HG02588 (cell line): ENCODE results near the gene ZNF479.
"Not testable (repeated sequence)": the region's sequence is repeated elsewhere in the genome, so short reads cannot be mapped to it uniquely, and the experiment has no call there.

Experiments
- ATAC-seq: cut with Tn5 transposase; IDR thresholded peaks from one replicate; pipeline ENCODE4 v1.9.1; 2021; ENCODE audit warnings: mild to moderate bottlenecking, moderate library complexity; ENCODE audit not compliant: unreplicated experiment

The ZNF479 gene

DNA sequence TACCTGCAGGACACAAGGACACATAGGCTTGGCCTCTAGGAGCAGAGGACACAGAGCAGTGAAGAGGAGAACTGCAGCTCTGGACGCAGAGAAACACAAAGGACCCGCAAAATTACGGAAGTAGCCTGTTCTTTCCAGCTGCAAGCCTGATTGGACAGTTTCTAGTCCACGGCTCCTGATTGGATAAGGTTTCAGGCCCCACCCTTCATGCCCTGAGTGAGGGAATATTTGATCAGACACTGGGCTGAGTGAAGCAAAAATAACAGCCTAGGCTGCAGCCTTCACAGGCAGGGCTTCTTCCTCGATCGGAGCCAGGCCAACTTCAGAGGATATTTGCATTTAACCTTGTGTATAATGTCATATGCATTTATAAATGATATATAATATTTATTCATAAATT, at the start of gene ZNF479:
Gene ZNF479, minus strand, starts transcription at position 101 of the 400 bp plus-strand sequence. CDS start 112 bp downstream, outside the sequence.
- ATAC-seq = not testable (repeated sequence)

DNA sequence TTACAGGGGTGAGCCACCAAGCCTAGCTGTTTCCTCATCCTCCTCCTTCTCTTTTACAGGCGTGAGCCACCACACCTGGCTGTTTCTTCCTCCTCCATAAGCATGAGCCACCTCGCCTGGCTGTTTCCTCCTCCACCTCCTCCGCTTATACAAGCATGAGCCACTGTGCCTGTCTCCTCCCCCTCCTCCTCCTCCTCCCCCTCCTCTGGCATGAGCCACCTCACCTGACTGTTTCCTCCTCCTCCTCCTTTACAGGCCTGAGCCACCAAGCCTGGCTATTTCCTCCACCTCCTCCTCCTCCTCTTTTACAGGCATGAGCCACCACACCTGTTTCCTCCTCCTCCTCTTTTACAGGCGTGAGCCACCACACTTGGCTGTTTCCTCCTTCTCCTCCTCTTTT, 49.8 kb upstream of the ZNF479 start:
- ATAC-seq = no peak

DNA sequence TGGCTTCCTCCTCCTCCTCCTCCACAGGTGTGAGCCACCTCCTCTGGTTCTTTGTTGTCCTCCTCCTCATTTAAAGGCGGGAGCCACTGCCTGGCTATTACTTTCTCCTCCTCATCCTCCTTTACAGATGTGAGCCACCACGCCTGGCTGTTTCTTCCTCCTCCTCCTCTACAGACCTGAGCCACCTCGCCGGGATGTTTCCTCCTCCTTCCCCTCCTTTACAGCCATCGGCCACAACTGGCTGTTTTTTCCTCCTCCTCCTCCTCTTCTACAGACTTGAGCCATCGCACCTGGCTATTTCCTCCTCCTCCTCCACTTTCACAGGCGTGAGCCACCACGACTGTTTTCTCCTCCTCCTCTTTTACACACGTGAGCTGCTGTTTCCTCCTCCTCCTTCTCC, 49.0 kb upstream of the ZNF479 start:
- ATAC-seq = no peak

DNA sequence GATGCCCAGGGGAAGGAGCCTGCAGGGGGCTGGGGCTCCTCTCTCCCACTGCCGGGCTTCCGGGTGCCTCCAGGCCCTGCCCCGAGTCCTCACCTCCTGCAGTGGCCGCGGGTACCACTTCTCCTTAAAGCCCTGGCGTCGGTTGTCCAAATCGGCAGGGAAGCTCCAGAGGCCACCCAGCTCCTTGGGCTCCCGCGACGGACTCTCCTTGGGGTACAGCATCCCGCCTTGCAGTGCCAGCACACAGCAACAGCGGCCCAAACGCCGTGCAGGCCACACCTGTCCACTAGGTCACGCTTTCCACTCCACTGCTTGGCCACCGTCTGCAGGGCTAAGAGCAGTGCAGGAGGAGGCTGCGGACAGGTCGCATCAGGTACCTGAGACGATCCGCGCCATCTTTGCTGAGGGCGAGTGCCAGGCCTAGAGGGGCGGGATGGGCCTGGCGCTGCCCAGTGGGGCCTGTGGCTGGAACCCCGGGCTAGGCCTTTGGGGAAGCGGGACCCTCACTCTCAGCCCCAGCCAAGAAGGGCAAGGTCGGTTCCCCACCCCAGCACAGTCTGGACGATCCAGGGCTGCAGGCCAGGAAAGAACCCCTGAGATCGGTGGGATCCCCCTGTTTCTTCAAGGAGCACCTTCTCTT, 47.7 kb upstream of the ZNF479 start:
- ATAC-seq = no peak

DNA sequence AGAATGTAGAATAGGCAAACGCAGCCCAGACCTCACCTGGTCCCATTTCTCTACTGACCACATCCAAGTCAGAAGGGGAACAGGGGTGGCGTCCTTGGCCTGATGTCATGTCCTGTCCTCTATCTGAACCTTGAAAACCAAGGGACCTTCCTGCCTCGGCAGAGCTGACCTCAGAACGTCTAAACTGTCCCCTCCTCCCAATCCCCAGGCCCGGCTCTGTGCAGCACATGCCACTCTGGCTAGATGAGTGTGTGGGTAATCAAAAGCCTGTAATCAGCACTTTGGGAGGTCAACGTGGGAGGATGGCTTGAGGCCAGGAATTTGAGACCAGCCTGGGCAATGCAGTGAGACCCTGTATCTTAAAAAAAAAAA, 46.5 kb upstream of the ZNF479 start:
- no peak for ATAC-seq

DNA sequence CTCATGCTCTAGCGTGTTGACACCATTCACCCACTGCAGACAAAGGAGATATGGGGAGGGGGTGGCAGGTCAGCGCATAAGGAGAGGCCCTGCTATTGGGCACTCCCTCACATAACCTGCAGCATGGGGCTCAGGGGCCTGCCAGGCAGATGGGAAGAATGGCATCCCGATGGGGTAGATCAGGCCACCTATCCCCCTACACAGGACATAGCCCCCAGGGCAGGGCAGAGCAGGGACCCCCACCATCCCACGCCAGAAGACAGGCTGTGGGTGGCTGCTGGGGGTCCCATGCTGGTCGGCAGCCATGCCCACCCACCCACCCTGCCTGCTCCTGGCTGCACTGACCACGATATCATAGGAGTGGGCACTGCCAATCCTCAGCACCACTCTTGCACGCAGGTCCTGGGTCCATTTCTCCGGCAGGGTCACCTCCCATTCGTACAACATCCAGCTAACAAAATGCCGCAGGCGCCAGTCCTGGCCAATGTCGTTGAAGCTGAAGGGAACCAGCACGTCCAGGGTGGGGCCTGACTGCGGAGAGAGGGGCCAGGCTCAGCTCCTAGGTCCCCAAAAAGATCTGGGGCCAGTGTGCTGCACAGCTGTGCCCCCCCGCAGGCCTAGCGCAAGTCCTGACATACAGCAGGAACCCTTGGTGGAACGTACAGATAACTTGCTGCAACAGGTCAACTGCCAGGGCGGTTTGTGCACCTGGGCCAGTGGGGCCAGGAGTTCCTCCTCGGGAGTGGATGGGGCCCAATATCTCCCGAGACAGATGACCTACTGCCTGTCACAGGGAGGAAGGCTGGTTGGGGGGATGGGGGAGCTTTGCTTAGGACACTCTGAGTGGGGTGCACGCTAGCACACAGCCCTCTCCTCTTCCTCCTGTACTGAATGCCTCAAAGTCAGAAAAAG, 45.9 kb upstream of the ZNF479 start:
- no peak for ATAC-seq

DNA sequence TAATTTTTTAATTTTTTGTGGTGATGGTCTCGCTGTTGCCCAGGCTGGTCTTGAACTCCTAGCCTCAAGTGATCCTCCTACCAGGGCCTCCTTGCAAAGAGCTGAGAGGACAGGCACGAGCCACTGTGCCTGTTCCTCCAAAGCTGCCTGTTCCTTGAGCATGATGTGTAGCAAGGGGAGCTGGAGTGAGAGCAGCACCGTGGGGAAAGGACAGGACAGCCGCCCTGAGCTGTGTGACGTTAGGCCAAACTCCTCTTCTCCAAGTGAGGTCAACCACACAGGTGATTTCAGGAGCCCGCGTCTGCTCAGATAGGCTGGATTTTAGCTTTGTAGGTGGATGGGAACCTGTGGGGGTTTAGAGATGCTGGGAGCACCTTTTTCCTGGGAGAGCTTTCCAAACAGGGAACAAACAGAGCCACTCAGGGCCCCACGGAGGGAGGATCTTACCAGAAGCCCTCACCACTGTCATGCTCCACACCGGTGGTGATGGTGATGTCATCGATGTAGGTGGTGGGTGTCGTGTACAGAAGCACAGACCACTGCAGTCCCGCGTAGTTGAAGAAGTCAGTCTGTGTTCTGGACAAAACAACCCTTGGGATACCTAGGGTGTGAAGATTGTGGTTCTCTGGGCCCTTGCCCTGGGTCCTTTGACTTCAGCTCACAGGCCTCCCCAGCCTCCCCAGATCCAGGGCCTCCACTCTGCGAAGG, 44.8 kb upstream of the ZNF479 start:
- ATAC-seq = no peak

DNA sequence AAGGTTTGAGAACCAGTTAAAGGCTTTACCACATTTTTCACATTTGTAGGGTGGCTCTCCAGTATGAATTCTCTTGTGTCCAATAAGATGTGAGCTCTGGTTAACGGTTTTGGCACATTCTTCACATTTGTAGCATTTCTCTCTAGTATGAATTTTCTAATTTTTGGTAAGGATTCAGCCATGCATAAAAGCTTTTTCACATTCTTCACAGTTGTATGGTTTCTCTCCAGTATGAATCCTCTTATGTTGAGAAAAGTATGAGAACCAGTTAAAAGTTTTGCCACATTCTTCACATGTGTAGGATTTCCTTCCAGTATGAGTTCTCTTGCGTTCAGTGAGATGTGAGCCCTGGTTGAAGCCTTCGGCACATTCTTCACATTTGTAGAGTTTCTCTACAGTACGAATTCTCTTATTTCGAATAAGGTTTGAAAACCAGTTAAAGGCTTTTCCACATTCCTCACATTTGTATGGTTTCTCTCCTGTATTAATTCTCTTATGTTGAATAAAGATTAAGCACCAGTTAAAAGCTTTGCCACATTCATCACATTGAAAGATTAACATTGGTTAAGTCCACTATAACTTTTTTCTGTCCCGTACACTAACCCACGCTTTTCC, 33.2 kb upstream of the ZNF479 start:
- no peak for ATAC-seq

DNA sequence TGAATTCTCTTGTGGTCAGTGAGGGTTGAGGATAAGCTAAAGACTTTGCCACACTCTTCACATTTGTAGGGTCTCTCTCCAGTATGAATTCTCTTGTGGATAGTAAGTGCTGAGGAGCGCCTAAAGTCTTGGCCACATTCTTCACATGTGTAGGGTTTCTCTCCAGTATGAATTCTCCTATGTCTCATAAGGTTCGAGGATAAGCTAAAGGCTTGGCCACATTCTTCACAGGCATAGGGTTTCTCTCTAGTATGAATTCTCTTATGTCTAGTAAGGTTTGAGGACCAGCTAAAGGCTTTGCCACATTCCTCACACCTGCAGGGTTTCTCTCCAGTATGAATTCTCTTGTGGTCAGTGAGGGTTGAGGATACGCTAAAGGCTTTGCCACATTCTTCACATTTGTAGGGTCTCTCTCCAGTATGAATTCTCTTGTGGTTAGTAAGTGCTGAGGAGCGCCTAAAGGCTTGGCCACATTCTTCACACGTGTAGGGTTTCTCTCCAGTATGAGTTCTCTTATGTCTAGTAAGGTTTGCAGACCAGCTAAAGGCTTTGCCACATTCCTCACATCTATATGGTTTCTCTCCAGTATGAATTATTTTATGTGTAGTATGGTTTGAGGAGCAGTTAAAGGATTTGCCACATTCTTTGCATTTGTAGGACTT, 12.0 kb downstream of the ZNF479 start:
- ATAC-seq = not testable (repeated sequence)
